ENCODE results near the gene UGT1A9.
"Not testable (repeated sequence)": the region's sequence is repeated elsewhere in the genome, so short reads cannot be mapped to it uniquely, and the experiment has no call there.

DNA sequence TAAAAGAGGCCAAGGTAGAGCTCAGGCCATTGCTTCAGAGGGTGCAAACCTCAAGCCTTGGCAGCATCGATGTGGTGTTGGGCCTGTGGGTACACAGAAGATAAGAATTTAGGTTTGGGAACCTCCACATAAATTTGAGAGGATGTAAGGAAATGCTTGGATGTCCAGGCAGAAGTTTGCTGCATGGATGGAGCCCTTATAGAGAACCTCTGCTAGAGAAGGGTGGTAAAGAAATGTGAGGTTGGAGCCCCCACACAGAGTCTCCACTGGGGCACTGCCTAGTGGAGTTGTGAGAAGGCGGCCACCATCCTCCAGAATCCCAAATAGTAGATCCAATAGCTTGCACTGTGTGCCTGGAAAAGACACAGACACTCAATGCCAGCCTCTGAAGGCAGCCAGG is 79.0 kb downstream of the UGT1A9 start:
- TF ChIP-seq CTCF, POLR2A, POLR2AphosphoS5 (IDR thresholded peaks at IDR 0.05): not testable (repeated sequence)

Measured in prostate gland (tissue), 2 donors.